ENCODE results near the gene ALOX15B. TPM values are rescaled to one million over a fixed set of nuclear protein-coding genes. Genes with fewer than 3 reads are reported as not detected.

ALOX15B gene
- polyA plus RNA-seq, 3 donors, result 1.7 to 2.8 (median 2.0) TPM

- H2AFZ ChIP-seq (ENCODE audit: insufficient read depth, low read depth, low read length, poor library complexity, severe bottlenecking), result no peak overlapping the region
- peak overlapping the region in 2 of 7 donors; percentile 49 to 95 for H3K27ac Mint-ChIP-seq
- no peaks in the 10 kb centered on the region for H4K20me1 ChIP-seq (ENCODE audit: insufficient read depth, low read length)
Measured at GRCh38 chr17:8057691-8058114, 18.8 kb downstream of the ALOX15B start.

GRCh38 chr17:8059131-8059530, 20.3 kb downstream of the ALOX15B start:
- peak in 1 of 3 donors; percentile 21 for DNase-seq
- Mint-ChIP-seq H3K4me1 (peaks cover 44% of the 10 kb centered on the region), H3K27ac (no peak overlapping the region), H3K36me3 (no peaks in the 10 kb centered on the region), H3K9me3 (peaks cover 0 to 3% (median 0%) of the 10 kb centered on the region in 7 donors), H3K27me3 (ENCODE audit: low read depth in 3 of 3) (peaks cover 20 to 33% (median 20%) of the 10 kb centered on the region in 3 donors), H3K4me3 (no peak overlapping the region)
- WGBS (ENCODE audit: insufficient coverage), result 0% methylated on average over 6 of the region's 7 CpGs
- H3K9ac ChIP-seq (ENCODE audit: insufficient read depth, low read length, poor library complexity, severe bottlenecking), result no peak overlapping the region
- H4K20me1 ChIP-seq (ENCODE audit: insufficient read depth, low read length), result no peaks in the 10 kb centered on the region
- H3K27ac ChIP-seq (ENCODE audit: low read depth in 1 of 2, low read length in 2 of 2), result no peak overlapping the region
- no peaks in the 10 kb centered on the region for H3K79me2 ChIP-seq (ENCODE audit: insufficient read depth, low read length)
- H2AFZ ChIP-seq (ENCODE audit: insufficient read depth, low read depth, low read length, poor library complexity, severe bottlenecking), result no peak overlapping the region
- intact Hi-C loops (cut with micrococcal nuclease), result loop anchor here (5.0 to 10.0 kb wide), 4 partner anchors 72 to 1047 kb away; partner anchors contain the start of gene RNASEK (in 1 of the 2)
- no peak overlapping the region for H3K4me3 ChIP-seq (replicated peaks in 1 of 3; ENCODE audit: low read depth in 2 of 3, low read length in 3 of 3)
- no peaks in the 10 kb centered on the region for H3K36me3 ChIP-seq (replicated peaks in 1 of 2; ENCODE audit: control insufficient read depth in 1 of 2, insufficient read depth in 2 of 2, low read length in 2 of 2)
- H3K9me3 ChIP-seq (replicated peaks in 1 of 2; ENCODE audit: control insufficient read depth in 1 of 2, insufficient read depth in 1 of 2, low read length in 2 of 2), result no peaks in the 10 kb centered on the region
- no peak for TF ChIP-seq CTCF (IDR thresholded peaks at IDR 0.05)
- peaks cover 40 to 42% of the 10 kb centered on the region in 2 donors for H3K4me1 ChIP-seq (ENCODE audit: control insufficient read depth in 1 of 2, insufficient read depth in 2 of 2, low read length in 2 of 2)
- H3K27me3 ChIP-seq (ENCODE audit: control insufficient read depth in 2 of 2, insufficient read depth in 2 of 2, low read length in 2 of 2), result peaks cover 9 to 16% of the 10 kb centered on the region in 2 donors
- no peak overlapping the region for H3K4me2 ChIP-seq (replicated peaks; ENCODE audit: extremely low read depth, low read length, poor library complexity, severe bottlenecking)

More at GRCh38 chr17:8057691-8058114, 18.8 kb downstream of the ALOX15B start:
- Histone ChIP-seq H3K4me1 (ENCODE audit: control insufficient read depth in 1 of 2, insufficient read depth in 2 of 2, low read length in 2 of 2) (peaks cover 39 to 42% of the 10 kb centered on the region in 2 donors), H3K79me2 (ENCODE audit: insufficient read depth, low read length) (no peaks in the 10 kb centered on the region), H3K27me3 (ENCODE audit: control insufficient read depth in 2 of 2, insufficient read depth in 2 of 2, low read length in 2 of 2) (peaks cover 4 to 6% of the 10 kb centered on the region in 2 donors), H3K4me3 (replicated peaks in 1 of 3; ENCODE audit: low read depth in 2 of 3, low read length in 3 of 3) (no peak overlapping the region), H3K9me3 (replicated peaks in 1 of 2; ENCODE audit: control insufficient read depth in 1 of 2, insufficient read depth in 1 of 2, low read length in 2 of 2) (no peaks in the 10 kb centered on the region), H3K36me3 (replicated peaks in 1 of 2; ENCODE audit: control insufficient read depth in 1 of 2, insufficient read depth in 2 of 2, low read length in 2 of 2) (no peaks in the 10 kb centered on the region), H3K9ac (ENCODE audit: insufficient read depth, low read length, poor library complexity, severe bottlenecking) (no peak overlapping the region), H3K4me2 (replicated peaks; ENCODE audit: extremely low read depth, low read length, poor library complexity, severe bottlenecking) (peak overlapping the region; percentile 28), H3K27ac (ENCODE audit: low read depth in 1 of 2, low read length in 2 of 2) (no peak overlapping the region)
- peaks cover 12 to 21% (median 14%) of the 10 kb centered on the region in 3 donors for H3K27me3 Mint-ChIP-seq (ENCODE audit: low read depth in 3 of 3)
- no peaks in the 10 kb centered on the region for H3K36me3 Mint-ChIP-seq
- no peak overlapping the region for H3K4me3 Mint-ChIP-seq
- peaks cover 37% of the 10 kb centered on the region for H3K4me1 Mint-ChIP-seq
- intact Hi-C loops (cut with micrococcal nuclease), result loop anchor here (2.0 to 10.0 kb wide), 6 partner anchors 41 to 1045 kb away; partner anchors contain the start of gene RNASEK (in 1 of the 2)
- peak; percentile 81 for TF ChIP-seq CTCF (IDR thresholded peaks at IDR 0.05)
- no peaks in the 10 kb centered on the region for H3K9me3 Mint-ChIP-seq
- WGBS (ENCODE audit: insufficient coverage), result 19% methylated on average over 14 of the region's 14 CpGs
- DNase-seq, result peak; percentile 60 to 88 (median 76)
